ENCODE data around the gene ACTRT3.

Gene ACTRT3

GRCh38 chr3:169769287-169770181 lies at the start of gene ACTRT3:
TSS of gene ACTRT3 (minus strand) at chr3:169769561. CDS start at chr3:169769520, 41 bp downstream.
- DNase-seq (ENCODE audit: low read depth in 2 of 3, low spot score in 2 of 3): peak in 2 of 3 experiments; percentile 50 to 54

- no peak for DNase-seq (ENCODE audit: low read depth in 2 of 3, low spot score in 2 of 3)
Observed at GRCh38 chr3:169818316-169818715, 49.0 kb upstream of the ACTRT3 start.

- no peak for DNase-seq (ENCODE audit: low read depth in 2 of 3, low spot score in 2 of 3)
Observed at GRCh38 chr3:169815590-169816150, 46.3 kb upstream of the ACTRT3 start.

- peak; percentile 20 to 60 (median 48) for DNase-seq (ENCODE audit: low read depth in 2 of 3, low spot score in 2 of 3)
Observed at GRCh38 chr3:169813757-169814517, 44.6 kb upstream of the ACTRT3 start.

GRCh38 chr3:169813278-169813677 lies 43.9 kb upstream of the ACTRT3 start:
- DNase-seq (ENCODE audit: low read depth in 2 of 3, low spot score in 2 of 3): no peak

- peak; percentile 50 to 56 (median 54) for DNase-seq (ENCODE audit: low read depth in 2 of 3, low spot score in 2 of 3)
Observed at GRCh38 chr3:169812332-169813235, 43.2 kb upstream of the ACTRT3 start, which contains the start of the genes LRRC34 and LRRIQ4. TSS of gene LRRC34 (minus strand) at chr3:169812904. CDS start at chr3:169812548, 356 bp downstream. TSS of gene LRRIQ4 (plus strand) at chr3:169812870. CDS start at chr3:169821922, 9,052 bp downstream.

- DNase-seq (ENCODE audit: low read depth in 2 of 3, low spot score in 2 of 3): peak in 1 of 3 experiments; percentile 16
Observed at GRCh38 chr3:169811631-169812331, 42.4 kb upstream of the ACTRT3 start.

GRCh38 chr3:169809230-169809795 lies 40.0 kb upstream of the ACTRT3 start:
- DNase-seq (ENCODE audit: low read depth in 2 of 3, low spot score in 2 of 3): no peak

- no peak for DNase-seq (ENCODE audit: low read depth in 2 of 3, low spot score in 2 of 3)
Observed at GRCh38 chr3:169804681-169805080, 35.3 kb upstream of the ACTRT3 start.

- no peak for DNase-seq (ENCODE audit: low read depth in 2 of 3, low spot score in 2 of 3)
Observed at GRCh38 chr3:169792359-169792758, 23.0 kb upstream of the ACTRT3 start.

GRCh38 chr3:169790687-169791429 lies 21.5 kb upstream of the ACTRT3 start:
- DNase-seq (ENCODE audit: low read depth in 2 of 3, low spot score in 2 of 3): no peak

GRCh38 chr3:169790219-169790618 lies 20.9 kb upstream of the ACTRT3 start:
- no peak for DNase-seq (ENCODE audit: low read depth in 2 of 3, low spot score in 2 of 3)

- no peak for DNase-seq (ENCODE audit: low read depth in 2 of 3, low spot score in 2 of 3)
Observed at GRCh38 chr3:169787791-169788190, 18.4 kb upstream of the ACTRT3 start.

- DNase-seq (ENCODE audit: low read depth in 2 of 3, low spot score in 2 of 3): no peak
Observed at GRCh38 chr3:169787120-169787519, 17.8 kb upstream of the ACTRT3 start.

GRCh38 chr3:169781209-169781855 lies 12.0 kb upstream of the ACTRT3 start:
- DNase-seq (ENCODE audit: low read depth in 2 of 3, low spot score in 2 of 3): no peak

- no peak for DNase-seq (ENCODE audit: low read depth in 2 of 3, low spot score in 2 of 3)
Observed at GRCh38 chr3:169780742-169781141, 11.4 kb upstream of the ACTRT3 start.

- DNase-seq (ENCODE audit: low read depth in 2 of 3, low spot score in 2 of 3): no peak
Observed at GRCh38 chr3:169777822-169778221, 8.5 kb upstream of the ACTRT3 start.

- no peak for DNase-seq (ENCODE audit: low read depth in 2 of 3, low spot score in 2 of 3)
Observed at GRCh38 chr3:169774186-169774585, 4.8 kb upstream of the ACTRT3 start.
